ENCODE results near the gene TPRN.

GRCh38 chr9:137206602-137207001, 6.1 kb upstream of the TPRN start:
- TF ChIP-seq, protein P1, sequence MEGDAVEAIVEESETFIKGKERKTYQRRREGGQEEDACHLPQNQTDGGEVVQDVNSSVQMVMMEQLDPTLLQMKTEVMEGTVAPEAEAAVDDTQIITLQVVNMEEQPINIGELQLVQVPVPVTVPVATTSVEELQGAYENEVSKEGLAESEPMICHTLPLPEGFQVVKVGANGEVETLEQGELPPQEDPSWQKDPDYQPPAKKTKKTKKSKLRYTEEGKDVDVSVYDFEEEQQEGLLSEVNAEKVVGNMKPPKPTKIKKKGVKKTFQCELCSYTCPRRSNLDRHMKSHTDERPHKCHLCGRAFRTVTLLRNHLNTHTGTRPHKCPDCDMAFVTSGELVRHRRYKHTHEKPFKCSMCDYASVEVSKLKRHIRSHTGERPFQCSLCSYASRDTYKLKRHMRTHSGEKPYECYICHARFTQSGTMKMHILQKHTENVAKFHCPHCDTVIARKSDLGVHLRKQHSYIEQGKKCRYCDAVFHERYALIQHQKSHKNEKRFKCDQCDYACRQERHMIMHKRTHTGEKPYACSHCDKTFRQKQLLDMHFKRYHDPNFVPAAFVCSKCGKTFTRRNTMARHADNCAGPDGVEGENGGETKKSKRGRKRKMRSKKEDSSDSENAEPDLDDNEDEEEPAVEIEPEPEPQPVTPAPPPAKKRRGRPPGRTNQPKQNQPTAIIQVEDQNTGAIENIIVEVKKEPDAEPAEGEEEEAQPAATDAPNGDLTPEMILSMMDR (IDR thresholded peaks at IDR 0.05): no peak
- TF ChIP-seq POLR2A (IDR thresholded peaks at IDR 0.05): no peak
- TF ChIP-seq POLR2AphosphoS5 (IDR thresholded peaks at IDR 0.05): no peak

Measured in sigmoid colon (tissue), 4 donors.